NOMO-1 treated with dmso at 0.1 percent for 144 hours (cell line): ENCODE data around the gene RBM23.
"Not testable (repeated sequence)": the region's sequence is repeated elsewhere in the genome, so short reads cannot be mapped to it uniquely, and the experiment has no call there.

Experiments used
- DNase-seq: peaks from one replicate; lab custom pipeline; 2025; ENCODE audit not compliant: unreplicated experiment; lab: John Stamatoyannopoulos, UW

Gene RBM23

DNA sequence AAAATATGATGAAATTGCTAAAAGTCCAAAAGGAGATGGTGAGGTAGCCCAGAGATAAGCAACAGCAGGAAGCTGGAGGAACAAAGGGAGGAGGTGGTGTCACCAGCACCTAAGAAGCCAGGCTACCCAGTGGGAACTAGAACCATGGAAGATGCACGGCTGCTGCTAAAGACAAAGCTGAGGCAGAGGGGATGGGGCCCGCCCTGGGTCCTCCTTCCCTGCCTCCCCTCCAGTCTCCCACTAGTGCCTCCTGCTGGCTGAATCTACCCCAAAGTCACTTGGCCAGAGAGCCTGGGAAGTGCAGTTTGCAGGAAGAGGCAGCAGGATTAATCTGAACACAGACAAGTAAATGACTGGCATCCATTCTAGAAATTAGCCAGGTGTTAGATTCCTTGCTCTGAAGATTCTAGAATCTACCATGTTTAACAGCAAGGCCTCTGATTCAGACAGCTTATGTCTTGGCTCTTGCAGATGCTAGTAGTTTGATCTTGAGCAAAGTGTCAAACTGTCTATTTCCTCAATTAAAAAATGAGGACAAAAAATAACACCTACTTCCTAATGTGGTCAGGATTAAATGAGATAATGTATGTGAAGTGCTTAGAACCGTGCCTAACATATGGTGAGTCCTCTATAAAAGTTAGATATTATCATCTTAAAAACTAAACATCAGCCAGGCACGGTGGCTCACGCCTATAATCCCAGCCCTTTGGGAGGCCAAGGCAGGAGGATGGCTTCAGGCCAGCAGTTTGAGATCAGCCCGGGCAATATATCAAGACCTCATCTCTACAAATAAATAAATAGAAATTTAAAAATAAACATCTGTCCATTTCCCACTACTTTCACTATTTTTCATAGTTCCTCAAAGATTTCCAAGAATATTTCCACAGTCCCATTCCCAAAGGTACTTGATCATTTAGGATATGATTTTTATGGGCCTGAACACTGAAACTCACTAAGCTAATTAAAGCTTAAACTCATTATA is 53.2 kb downstream of the RBM23 start:
- DNase-seq = no peak

DNA sequence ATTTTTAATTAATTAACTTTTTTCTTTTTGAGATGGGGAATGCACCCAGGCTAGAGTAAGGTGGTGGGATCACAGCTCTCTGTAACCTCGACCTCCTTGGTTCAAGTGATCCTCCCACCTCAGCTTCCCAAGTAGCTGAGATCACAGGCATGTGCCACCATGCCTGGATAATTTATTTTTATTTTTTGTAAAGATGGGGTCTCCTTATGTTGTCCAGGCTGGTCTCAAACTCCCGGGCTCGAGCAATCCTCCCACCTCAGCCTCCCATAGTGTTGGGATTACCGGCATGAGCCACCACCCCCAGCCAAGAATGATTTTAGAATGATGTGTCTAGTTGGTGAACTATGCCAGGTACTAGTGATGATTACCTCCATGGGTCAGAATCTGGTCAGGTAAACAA is 54.0 kb downstream of the RBM23 start:
- DNase-seq = no peak

DNA sequence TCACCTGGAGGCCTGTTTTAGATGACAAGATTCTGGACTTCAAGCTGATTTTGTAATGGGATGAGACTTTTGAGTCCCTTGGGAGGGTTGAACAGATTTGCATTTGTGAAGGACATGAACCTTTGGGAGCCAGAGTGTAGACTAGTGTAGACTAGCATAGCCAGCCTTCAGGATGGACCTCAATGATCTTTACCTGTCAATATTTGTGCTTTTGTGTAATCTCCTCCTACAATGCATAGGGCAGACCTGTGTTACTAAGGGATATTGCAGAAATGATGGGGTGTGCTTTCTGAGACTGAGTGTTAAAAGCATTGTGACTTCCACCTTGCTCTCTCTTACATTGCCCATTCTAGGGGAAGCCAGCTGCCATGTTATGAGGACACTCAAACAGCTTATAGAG is 57.3 kb downstream of the RBM23 start:
- no peak for DNase-seq

DNA sequence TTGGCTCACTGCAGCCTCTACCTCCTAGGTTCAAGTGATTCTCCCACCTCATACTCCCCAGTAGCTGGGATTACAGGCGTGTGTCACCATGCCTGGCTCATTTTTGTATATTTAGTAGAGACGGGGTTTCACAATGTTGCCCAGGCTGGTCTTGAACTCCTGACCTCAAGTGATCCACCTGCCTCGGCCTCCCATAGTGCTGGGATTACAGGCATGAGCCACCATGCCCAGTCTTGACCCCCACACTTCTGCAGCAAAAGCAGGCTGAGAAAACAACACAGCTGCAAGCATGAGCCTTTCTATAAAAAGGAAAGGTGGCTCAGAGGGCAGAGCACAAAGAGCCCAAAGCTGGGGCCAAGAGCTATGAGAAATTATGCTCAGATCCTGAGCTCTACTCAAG is 58.6 kb downstream of the RBM23 start:
- not testable (repeated sequence) for DNase-seq

DNA sequence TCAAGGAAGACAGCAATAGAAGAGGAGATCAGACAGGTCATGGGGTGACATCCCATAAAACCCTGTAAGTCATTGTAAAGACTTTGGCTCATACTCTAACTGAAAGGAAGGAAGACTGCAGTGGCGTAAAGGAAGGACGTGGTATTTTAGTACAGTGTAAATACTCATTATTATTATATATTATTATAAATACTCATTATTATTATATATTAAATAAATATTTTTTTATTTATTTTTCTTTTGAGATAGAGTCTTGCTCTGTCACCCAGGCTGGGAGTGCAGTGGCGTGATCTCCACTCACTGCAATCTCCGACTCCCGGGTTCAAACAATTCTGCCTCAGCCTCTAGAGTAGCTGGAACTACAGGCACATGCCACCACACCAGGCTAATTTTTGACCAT is 62.5 kb downstream of the RBM23 start:
- no peak for DNase-seq

DNA sequence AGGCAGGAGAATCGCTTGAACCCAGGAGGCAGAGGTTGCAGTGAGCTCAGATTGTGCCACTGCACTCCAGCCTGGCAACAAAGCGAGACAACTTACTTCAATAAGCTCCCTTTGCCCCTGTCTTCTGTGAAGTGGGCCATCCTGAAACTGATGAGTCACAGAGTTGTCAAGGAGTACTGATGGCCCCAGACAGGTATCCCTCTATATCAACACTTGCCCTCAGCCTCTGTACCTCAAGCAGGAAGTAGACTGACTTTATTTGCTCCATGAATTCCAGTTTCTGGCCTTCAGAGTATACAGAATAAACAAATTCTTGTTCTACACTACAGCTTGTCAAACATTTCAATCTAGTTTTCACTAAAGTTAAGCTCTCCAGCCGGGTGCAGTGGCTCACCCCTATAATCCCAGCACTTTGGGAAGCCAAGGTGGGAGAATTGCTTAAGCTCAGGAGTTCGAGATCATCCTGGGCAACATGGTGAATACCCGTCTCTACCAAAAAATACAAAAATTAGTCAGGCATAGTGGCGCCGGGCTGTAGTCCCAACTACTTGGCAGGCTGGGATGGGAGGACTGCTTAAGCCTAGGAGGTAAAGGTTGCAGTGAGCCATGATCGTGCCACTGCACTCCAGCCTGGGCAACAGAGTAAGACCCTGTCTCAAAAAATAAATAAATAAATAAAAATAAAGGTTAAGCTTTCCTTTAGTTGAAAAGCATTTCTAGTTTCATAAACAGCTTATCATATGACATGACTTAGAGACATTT is 63.8 kb downstream of the RBM23 start:
- no peak for DNase-seq

DNA sequence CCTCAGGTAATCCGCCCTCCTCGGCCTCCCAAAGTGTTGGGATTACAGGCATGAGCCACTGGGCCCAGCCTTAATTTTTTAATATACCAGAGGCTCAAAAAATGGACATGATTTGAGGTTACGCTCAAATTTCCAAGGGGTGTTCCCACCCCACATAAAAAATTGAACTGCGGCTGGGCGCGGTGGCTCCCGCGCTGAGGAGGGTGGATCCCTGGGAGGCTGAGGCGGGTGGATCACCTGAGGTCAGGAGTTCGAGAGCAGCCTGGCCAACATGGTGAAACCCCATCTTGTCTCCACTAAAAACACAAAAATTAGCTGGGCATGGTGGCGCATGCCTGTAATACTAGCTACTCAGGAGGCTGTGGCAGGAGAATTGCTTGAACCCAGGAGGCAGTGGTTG is 64.7 kb downstream of the RBM23 start:
- not testable (repeated sequence) for DNase-seq

DNA sequence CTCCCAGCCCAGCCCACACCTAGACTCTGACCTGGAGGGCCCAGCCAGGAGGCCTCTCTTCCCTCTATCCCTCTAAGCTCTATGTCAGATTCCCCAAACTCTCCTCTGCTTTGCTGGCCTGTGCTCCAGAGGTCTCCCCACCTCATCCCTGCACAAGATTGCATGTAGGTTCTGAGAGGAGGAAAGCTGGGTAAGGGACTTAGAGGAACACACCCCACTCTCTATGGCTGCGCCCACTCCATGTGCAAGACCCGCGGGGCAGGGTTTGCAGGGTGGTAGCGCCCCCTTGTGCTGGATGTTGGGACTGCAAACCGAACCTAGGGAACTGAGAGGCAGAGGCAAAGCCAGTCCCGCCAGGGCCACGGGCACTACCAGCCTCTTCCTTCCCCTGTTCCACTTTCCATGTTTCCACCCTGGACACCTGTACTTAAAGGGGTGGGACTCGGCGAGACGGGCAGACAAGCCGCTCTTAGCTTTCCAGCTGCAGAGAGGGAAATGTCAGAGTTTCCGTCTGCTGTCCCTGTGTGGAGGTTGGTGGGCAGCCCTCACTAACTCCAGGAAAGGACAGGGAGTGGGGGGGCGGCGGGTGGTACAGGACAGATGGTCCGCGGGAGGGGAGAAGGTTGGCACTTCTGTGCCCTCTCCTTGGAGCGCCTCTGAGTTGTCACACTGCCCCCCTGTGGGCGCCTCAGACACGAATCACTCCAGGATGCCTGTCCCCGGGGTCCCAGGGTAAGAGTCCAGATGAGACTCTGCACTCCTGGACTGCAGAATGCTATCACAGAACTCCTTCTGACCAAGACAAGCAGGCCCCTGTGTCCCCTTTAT is 65.8 kb downstream of the RBM23 start:
- peak; percentile 56 for DNase-seq

DNA sequence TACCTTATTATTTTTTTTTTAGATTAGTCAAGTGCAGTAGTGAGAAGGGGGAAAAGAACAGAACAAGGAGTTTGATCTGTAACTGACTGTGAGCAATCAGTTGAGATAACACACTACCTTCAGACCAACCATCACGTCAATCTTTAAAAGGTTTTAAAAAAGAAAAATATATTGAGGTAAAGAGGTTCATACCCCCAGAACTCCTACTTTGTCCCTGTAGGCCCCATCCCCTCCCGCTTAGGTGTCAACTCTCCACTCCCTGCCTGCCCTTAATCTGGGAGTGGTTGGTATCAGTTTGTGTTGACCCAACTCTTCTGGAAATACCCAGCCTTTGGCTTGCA is 66.4 kb downstream of the RBM23 start:
- no peak for DNase-seq

DNA sequence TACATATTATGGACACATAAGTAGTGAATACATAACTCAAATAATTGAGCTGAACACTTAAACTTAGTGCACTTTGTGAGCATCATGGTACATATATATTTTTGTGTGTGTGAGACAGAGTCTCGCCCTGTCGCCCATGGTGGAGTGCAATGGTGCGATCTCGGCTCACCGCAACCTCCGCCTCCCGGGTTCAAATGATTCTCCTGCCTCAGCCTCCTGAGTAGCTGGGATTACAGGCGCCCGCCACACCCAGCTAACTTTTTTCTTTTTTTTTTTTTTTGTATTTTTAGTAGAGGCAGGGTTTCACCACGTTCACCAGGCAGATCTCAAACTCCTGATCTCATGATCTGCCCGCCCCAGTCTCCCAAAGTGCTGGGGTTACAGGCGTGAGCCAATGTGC is 66.8 kb downstream of the RBM23 start:
- not testable (repeated sequence) for DNase-seq

DNA sequence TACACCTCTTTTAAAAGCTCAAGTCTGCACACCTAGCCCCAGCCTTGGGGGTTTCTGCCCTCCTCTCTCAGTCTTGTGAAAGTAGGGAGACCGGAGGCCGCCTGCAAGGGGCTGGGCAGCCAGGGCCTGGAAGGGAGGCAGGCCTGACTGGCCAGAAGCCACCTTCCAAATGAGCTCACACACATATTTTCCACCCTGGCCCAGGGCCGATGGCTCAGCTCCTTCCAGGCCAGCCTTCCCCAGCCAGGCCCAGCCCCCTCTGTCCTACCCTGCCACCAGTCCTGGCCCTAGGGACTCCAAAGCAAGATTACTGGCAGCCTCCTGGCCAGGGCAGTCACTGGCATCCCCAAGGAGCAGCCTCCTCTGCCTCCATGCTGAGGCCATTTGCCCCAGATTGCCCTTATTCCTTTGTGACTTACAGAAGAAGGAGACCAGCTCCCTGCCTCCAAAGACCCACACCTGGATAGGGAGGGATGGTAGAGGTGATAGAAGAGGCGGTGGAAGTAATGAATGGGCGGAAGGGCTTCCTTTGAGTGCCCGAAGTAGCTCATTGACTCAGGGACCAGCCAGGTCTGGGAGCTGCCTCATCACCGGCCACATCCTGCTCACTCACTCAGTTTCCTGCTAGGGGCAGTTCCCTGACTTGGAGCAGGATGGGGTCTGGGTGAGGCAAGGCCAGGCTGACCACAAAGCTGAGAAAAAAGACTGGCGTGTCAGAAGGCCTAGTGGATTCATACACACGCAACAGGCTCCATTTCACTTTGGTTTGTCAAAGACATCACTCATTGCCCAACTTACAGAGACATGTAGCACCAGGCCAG is 67.8 kb downstream of the RBM23 start:
- DNase-seq = peak; percentile 50

DNA sequence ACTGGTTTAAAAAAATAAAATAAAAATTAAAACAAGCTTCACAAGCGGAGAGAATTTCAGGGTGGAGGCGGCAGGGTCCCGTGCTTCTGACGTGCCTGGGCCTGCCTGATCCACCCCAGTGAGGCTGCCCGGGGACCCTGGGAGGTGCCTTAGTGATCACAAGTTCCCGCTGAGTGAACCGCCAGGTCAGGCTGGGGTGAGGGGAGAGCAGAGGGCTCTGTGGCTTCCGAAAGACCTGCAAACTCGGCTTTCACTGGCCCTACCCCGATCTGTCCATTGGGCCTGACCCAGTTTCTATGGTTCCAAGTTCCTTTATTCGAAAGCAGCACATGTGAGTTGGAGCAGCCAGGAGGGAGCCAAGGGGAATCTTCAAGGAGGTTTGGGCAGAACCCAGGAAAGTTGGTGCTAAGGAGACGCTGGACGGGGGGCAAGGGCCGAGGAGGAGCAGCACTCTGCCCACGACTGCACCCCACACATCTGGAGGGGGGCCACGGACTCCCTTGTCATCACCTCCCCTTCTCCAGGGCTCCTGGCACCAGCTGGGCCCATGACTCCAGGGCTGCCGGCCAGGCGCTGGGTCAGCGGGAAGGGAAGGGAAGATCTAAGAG is 69.6 kb downstream of the RBM23 start:
- DNase-seq = no peak

DNA sequence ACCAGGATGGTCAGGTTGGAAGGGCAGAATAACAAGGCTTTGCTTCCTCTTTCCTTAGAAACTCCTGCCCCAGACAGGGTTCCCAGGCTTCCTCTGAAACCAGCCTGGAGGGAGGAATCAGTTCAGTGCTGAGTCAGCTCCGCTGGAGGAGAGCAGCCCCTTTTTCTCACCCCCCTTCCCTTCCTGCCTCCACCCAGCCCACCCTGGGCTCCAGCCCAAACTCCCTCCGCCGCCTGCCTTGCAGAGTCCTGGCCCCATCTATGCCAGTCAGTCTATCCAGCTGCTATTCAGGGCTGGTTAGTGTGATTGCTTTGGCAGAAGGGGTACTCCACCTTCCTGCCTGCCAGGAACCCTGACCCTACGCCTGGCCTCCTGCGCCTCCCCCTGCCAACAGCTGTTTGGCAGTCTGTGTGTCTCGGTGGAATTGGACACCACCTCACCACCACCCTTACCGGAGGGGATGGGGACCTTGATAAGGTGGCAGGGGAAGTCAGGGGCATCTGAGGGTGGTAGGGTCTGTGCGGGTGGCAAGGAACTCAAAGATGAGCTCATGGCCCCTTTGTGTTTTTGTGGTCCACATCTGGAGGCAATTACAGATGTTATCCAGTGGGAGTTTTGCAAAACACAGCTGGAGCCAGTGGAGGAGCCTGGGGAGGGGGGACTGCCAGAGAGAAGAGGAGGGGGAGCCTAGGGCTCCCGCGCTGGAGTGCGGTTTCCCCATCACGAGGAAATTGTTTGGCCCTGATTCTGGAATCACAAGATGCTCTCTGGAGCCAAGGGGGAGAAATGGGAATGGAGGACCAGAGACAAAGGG is 70.4 kb downstream of the RBM23 start:
- no peak for DNase-seq

DNA sequence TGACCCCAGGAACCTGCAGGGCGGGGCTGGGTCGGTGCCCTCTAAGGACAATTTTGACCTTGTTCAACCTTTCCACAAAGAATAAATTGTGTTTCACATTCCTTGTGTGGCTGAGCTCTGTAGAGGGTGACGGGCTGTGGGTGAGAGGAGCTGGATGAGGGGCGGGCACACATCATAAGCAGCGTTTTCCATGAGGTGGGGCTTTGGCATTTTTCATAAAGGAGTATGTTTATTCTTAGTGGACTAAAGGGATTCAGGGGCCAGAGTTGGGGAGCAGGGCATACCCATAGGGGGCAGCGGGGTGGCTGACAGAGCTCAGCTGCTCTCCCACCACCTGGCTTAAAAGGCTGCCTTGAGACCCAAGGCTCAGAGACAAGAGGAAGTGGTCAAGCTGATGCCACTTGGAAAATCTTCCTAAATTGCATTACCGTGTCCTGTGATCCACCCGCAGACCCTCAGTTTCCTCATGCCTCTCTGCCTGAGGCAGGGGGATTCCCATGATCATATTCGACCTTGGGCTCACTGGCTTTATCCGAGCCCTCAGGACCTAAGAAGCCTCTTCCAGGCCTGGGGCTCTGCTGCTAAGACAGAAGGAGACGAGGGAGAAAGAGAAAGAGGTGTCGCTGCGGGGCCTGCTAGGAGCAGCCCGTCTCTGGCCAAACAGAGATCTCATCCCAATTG is 71.1 kb downstream of the RBM23 start:
- DNase-seq = no peak

DNA sequence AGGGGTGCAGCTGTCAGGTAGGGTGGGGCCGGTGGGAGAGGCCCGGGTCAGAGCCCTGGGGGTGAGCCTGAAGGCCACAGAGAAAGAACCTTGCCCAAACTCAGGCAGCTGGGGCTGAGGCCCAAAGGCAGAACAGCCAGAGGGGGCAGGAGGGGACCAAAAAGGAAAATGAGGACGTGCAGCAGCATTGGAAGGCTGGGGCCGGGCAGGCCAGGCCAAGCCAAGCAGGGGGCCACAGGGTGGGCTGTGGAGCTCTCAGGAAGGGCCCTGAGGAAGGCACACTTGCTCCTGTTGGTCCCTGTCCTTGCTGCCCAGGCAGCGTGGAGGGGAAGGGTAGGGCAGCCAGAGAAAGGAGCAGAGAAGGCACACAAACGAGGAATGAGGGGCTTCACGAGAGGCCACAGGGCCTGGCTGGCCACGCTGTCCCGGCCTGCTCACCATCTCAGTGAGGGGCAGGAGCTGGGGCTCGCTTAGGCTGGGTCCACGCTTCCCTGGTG is 72.1 kb downstream of the RBM23 start:
- DNase-seq = no peak

DNA sequence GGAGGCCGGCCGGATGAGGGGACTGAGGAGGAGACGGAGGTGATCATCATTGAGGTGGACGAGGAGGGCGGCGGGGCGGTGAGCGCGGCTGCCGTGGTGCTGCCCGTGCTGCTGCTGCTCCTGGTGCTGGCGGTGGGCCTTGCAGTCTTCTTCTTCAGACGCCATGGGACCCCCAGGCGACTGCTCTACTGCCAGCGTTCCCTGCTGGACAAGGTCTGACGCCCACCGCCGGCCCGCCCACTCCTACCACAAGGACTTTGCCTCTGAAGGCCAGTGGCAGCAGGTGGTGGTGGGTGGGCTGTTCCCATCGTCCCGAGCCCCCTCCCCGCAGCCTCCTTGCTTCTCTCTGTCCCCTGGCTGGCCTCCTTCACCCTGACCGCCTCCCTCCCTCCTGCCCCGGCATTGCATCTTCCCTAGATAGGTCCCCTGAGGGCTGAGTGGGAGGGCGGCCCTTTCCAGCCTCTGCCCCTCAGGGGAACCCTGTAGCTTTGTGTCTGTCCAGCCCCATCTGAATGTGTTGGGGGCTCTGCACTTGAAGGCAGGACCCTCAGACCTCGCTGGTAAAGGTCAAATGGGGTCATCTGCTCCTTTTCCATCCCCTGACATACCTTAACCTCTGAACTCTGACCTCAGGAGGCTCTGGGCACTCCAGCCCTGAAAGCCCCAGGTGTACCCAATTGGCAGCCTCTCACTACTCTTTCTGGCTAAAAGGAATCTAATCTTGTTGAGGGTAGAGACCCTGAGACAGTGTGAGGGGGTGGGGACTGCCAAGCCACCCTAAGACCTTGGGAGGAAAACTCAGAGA is 72.9 kb downstream of the RBM23 start:
- DNase-seq = no peak

DNA sequence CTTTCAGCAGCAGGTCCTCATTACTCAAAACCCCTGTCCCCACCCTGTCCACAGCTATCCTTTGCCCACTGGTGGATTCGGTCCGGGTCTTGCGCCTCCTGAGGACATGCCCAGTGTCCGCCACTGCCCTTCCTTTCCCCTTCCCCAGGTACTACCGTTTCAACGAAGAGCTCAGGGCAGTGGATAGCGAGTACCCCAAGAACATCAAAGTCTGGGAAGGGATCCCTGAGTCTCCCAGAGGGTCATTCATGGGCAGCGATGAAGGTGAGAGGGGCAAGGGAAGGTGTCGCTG is 73.9 kb downstream of the RBM23 start:
- DNase-seq = no peak
